Activated CD4-positive, alpha-beta memory T cell treated with anti-CD3 and anti-CD28 coated beads for 36 hours (primary cell): ENCODE measurements around the gene KIF19. TPM values are rescaled to one million over a fixed set of nuclear protein-coding genes. Genes with fewer than 3 reads are reported as not detected.

Experiments used
- CTCF ChIA-PET: fragments of 350-600 bp; sonication (Branson Sonifier 250); formaldehyde crosslinking; loops from one replicate; lab custom pipeline; 2021; ENCODE audit warnings: antibody characterized with exemption, inconsistent platforms; lab: Charles Lee
- POLR2A ChIA-PET: fragments of 350-600 bp; sonication (Branson Sonifier 250); formaldehyde crosslinking; loops from one replicate; lab custom pipeline; 2021; ENCODE audit warnings: antibody characterized with exemption; lab: Charles Lee
- DNase-seq: peaks from one replicate; pipeline ENCODE4 v3.0.0-alpha.2; 2020
- H3K27ac Mint-ChIP-seq: one replicate; pipeline ENCODE4 v1.8.0; 2021; ENCODE audit warnings: mixed read lengths
- H3K27me3 Mint-ChIP-seq: one replicate; pipeline ENCODE4 v1.8.0; 2021; ENCODE audit warnings: mixed read lengths
- H3K36me3 Mint-ChIP-seq: one replicate; pipeline ENCODE4 v1.8.0; 2021; ENCODE audit warnings: mixed read lengths
- H3K4me1 Mint-ChIP-seq: one replicate; pipeline ENCODE4 v1.8.0; 2021; ENCODE audit warnings: low read depth, mixed read lengths
- H3K4me3 Mint-ChIP-seq: one replicate; pipeline ENCODE4 v1.8.0; 2021; ENCODE audit warnings: mild to moderate bottlenecking, mixed read lengths
- H3K9me3 Mint-ChIP-seq: one replicate; pipeline ENCODE4 v1.8.0; 2021; ENCODE audit warnings: mixed read lengths
- intact Hi-C: fragments of 100-400 bp; cut with micrococcal nuclease; formaldehyde crosslinking; loops from one replicate; pipeline ENCODE4 v1.15.1; 2023
- total RNA-seq, 2 experiments: library from RNA; stranded (reverse); gene quantifications; one replicate each; pipeline ENCODE4 v1.2.3, GENCODE V29; 2021

KIF19 gene
- total RNA-seq, 2 experiments from 2014 or later = 0.51 to 0.59 TPM

GRCh38 chr17:74343526-74344284, 17.7 kb downstream of the KIF19 start:
- intact Hi-C loops = no loop called here
- CTCF ChIA-PET = no interaction called here
- no peak for DNase-seq
- Mint-ChIP-seq H3K9me3 (no peaks in the 10 kb centered on the region), H3K4me1 (no peaks in the 10 kb centered on the region), H3K36me3 (no peaks in the 10 kb centered on the region), H3K27ac (no peak overlapping the region), H3K27me3 (peaks cover 1% of the 10 kb centered on the region), H3K4me3 (no peak overlapping the region)
- POLR2A ChIA-PET = no interaction called here

- POLR2A ChIA-PET = no interaction called here
- Mint-ChIP-seq H3K27ac (no peak overlapping the region), H3K9me3 (no peaks in the 10 kb centered on the region), H3K4me3 (no peak overlapping the region), H3K4me1 (no peaks in the 10 kb centered on the region), H3K27me3 (peaks cover 1% of the 10 kb centered on the region), H3K36me3 (no peaks in the 10 kb centered on the region)
- CTCF ChIA-PET = no interaction called here
- intact Hi-C loops = no loop called here
- DNase-seq = no peak
These were observed 18.6 kb downstream of the KIF19 start for GRCh38 chr17:74344658-74345057.

DNA sequence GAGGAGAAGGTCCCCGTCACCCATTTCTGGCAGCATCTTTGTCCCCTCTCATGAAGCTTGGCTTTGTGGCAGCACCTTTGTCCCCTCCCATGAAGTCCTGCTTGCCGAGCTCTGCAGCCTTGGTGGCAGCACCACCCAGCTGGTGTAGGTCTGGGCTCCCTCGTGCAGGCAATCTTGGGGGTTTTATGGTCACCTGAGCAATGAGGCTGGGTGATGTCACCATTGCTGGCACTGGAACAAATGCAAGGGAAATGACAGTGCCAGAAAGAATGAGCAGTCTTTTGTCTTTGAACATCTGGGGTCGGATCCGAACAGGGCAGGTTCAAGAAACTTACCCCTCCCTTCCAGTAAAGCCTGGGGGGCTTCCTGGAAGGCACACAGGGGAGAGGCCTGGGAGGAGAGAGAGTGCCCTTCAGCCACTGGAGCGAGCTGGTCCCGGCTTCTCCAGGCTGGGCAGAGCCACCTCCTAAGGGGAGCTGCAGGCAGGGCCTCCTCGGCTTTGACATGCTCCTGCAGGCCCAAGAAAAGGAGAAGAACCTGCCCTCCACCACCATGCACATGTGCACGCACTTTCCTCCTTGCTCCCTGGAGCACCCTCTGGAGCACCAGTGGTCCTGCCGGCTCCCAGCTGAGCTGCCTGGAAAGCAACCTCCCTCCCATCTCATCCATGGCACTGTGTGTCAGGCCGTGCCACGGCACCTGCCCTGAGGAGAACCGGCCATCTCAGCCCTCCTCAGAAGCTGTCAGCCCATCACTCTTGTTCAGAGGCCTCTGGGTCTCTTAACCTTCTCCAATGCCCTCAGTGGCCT, 19.6 kb downstream of the KIF19 start:
- CTCF ChIA-PET = interaction anchor here (1.7 to 1.9 kb wide), 2 partner anchors 16 to 44 kb away, joined by 4 to 8 read pairs; partner anchors contain the start of gene BTBD17
- DNase-seq = no peak
- intact Hi-C loops = no loop called here
- POLR2A ChIA-PET = no interaction called here
- no peaks in the 10 kb centered on the region for H3K4me1 Mint-ChIP-seq
- no peak overlapping the region for H3K4me3 Mint-ChIP-seq
- no peaks in the 10 kb centered on the region for H3K36me3 Mint-ChIP-seq
- H3K9me3 Mint-ChIP-seq = no peaks in the 10 kb centered on the region
- H3K27me3 Mint-ChIP-seq = peaks cover 3% of the 10 kb centered on the region
- no peak overlapping the region for H3K27ac Mint-ChIP-seq

GRCh38 chr17:74347646-74348045, 21.6 kb downstream of the KIF19 start:
- Mint-ChIP-seq H3K36me3 (no peaks in the 10 kb centered on the region), H3K4me3 (no peak overlapping the region), H3K27me3 (peaks cover 13% of the 10 kb centered on the region), H3K4me1 (no peaks in the 10 kb centered on the region), H3K9me3 (no peaks in the 10 kb centered on the region), H3K27ac (no peak overlapping the region)
- CTCF ChIA-PET = interaction anchor here (0.8 to 1.1 kb wide), 2 partner anchors 21 to 32 kb away, joined by 4 read pairs; no protein-coding TSS in a partner anchor
- POLR2A ChIA-PET = no interaction called here
- no peak for DNase-seq
- intact Hi-C loops = no loop called here

DNA sequence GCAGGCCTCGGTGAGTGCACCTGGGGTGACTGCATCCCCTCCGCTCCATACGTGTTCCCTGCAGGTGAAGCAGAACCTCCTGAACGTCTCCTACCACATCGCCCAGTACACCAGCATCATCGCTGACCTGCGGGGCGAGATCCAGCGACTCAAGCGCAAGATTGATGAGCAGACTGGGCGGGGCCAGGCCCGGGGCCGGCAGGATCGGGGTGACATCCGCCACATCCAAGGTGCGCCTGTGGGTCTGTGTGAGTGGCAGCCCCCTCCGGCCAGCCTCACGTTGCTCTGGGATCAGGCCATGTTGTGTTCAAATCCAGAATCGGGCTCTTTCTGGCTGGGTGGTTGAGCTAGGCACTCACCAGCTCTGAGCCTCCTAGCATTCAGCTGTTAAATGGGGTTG, 23.1 kb downstream of the KIF19 start:
- no peak overlapping the region for H3K4me3 Mint-ChIP-seq
- no peak overlapping the region for H3K27ac Mint-ChIP-seq
- H3K27me3 Mint-ChIP-seq = peaks cover 26% of the 10 kb centered on the region
- H3K36me3 Mint-ChIP-seq = no peaks in the 10 kb centered on the region
- intact Hi-C loops = no loop called here
- H3K4me1 Mint-ChIP-seq = peaks cover 3% of the 10 kb centered on the region
- DNase-seq = no peak
- POLR2A ChIA-PET = no interaction called here
- CTCF ChIA-PET = interaction anchor here (1.1 kb wide), 1 partner anchor 12 kb away, joined by 3 read pairs; the partner anchor contains the start of gene BTBD17
- no peaks in the 10 kb centered on the region for H3K9me3 Mint-ChIP-seq

GRCh38 chr17:74350486-74350885, 24.5 kb downstream of the KIF19 start:
- intact Hi-C loops = no loop called here
- no peaks in the 10 kb centered on the region for H3K36me3 Mint-ChIP-seq
- no peak overlapping the region for H3K27ac Mint-ChIP-seq
- no peak for DNase-seq
- H3K4me1 Mint-ChIP-seq = peaks cover 6% of the 10 kb centered on the region
- no peak overlapping the region for H3K4me3 Mint-ChIP-seq
- ChIA-PET POLR2A (no interaction called here), CTCF (interaction anchor here (0.6 to 3.3 kb wide), 4 partner anchors 17 to 260 kb away, joined by 3 to 16 read pairs (median 4); partner anchors contain the start of gene GPR142)
- no peaks in the 10 kb centered on the region for H3K9me3 Mint-ChIP-seq
- peaks cover 38% of the 10 kb centered on the region for H3K27me3 Mint-ChIP-seq

DNA sequence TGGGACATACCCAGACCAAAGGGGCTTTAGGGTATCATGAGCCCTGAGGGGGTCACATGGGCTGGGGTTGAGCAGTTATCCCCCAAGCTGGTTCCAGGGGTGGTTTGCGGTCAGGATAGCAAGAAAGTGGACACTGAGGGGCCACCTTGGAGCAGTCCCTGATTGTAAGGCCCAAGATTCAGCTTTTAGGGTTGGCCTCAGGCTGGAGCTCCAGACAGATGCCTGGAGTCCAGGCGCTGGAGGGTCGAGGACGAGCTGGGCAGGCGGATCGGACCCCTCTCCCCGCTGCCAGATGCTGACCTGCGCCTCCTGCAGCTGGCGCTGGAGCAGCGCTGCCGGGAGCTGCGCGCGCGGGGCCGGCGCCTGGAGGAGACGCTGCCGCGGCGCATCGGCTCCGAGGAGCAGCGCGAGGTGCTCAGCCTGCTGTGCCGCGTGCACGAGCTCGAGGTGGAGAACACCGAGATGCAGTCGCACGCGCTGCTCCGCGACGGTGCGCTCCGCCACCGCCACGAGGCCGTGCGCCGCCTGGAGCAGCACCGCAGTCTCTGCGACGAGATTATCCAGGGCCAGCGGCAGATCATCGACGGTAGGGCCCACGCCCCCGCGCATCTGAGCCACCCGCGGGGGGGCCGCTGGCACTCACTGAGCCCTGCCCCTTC, 25.7 kb downstream of the KIF19 start:
- Mint-ChIP-seq H3K27me3 (peaks cover 47% of the 10 kb centered on the region), H3K36me3 (no peaks in the 10 kb centered on the region), H3K4me3 (no peak overlapping the region), H3K4me1 (peaks cover 6% of the 10 kb centered on the region), H3K27ac (no peak overlapping the region), H3K9me3 (no peaks in the 10 kb centered on the region)
- DNase-seq = peak; percentile 15
- intact Hi-C loops = no loop called here
- ChIA-PET POLR2A (interaction anchor here (0.6 kb wide), 1 partner anchor 248 kb away, joined by 3 read pairs; no protein-coding TSS in a partner anchor), CTCF (interaction anchor here (1.1 to 3.3 kb wide), 9 partner anchors 9 to 139 kb away, joined by 3 to 17 read pairs (median 7); partner anchors contain the start of gene TTYH2)

DNA sequence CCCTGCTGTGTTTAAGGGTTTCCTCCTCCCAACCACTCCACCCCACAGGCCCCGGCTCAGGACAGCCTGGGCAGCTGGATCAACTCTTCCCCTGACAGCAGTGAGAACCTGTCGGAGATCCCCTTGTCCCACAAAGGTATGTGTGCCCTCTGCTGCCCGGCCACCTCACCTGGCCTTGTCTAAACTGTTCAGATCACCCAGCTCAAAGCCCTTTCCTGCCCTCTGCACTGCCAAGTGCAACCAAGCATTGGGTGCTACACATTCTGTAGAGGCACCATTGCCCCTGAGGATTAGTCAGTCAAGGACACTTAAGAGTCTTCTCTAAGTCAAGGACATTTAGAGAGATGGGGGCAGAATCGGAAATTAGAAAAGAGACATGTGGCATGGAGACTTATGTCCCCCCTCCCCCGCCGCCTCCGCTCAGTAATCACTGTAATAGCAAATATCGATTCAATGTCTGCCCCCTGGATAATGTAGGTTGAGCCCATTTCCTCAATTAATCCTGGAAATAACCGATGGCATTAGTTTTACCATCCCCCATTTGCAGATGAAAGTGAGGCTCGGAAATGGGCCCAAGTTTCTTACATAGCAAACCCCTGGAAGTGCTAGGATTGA, 27.5 kb downstream of the KIF19 start:
- intact Hi-C loops = loop anchor here (1.0 kb wide), 2 partner anchors 52 to 143 kb away; no protein-coding TSS in a partner anchor
- no peak overlapping the region for H3K4me3 Mint-ChIP-seq
- DNase-seq = no peak
- no peaks in the 10 kb centered on the region for H3K36me3 Mint-ChIP-seq
- ChIA-PET POLR2A (no interaction called here), CTCF (interaction anchor here (0.6 to 3.3 kb wide), 12 partner anchors 8 to 150 kb away, joined by 3 to 17 read pairs (median 4); partner anchors contain the start of genes BTBD17, RPL38 and TTYH2)
- peaks cover 55% of the 10 kb centered on the region for H3K27me3 Mint-ChIP-seq
- H3K27ac Mint-ChIP-seq = no peak overlapping the region
- H3K4me1 Mint-ChIP-seq = peaks cover 8% of the 10 kb centered on the region
- no peaks in the 10 kb centered on the region for H3K9me3 Mint-ChIP-seq

GRCh38 chr17:74354123-74354522, 28.1 kb downstream of the KIF19 start:
- peak; percentile 85 for DNase-seq

GRCh38 chr17:74354561-74354960, 28.5 kb downstream of the KIF19 start:
- Mint-ChIP-seq H3K4me3 (no peak overlapping the region), H3K9me3 (no peaks in the 10 kb centered on the region), H3K27ac (no peak overlapping the region), H3K27me3 (peaks cover 61% of the 10 kb centered on the region), H3K36me3 (no peaks in the 10 kb centered on the region), H3K4me1 (peaks cover 8% of the 10 kb centered on the region)
- ChIA-PET CTCF (interaction anchor here (1.1 to 4.8 kb wide), 4 partner anchors 9 to 155 kb away, joined by 3 to 43 read pairs (median 14); partner anchors contain the start of gene GPR142), POLR2A (no interaction called here)
- DNase-seq = no peak
- intact Hi-C loops = loop anchor here (1.0 kb wide), 2 partner anchors 53 to 144 kb away; no protein-coding TSS in a partner anchor

More at GRCh38 chr17:74354123-74354522, 28.1 kb downstream of the KIF19 start:
- H3K27ac Mint-ChIP-seq = no peak overlapping the region
- ChIA-PET POLR2A (no interaction called here), CTCF (interaction anchor here (1.1 to 4.8 kb wide), 4 partner anchors 9 to 155 kb away, joined by 3 to 43 read pairs (median 10); partner anchors contain the start of gene GPR142)
- no peak overlapping the region for H3K4me3 Mint-ChIP-seq
- intact Hi-C loops = loop anchor here (1.0 kb wide), 2 partner anchors 53 to 144 kb away; no protein-coding TSS in a partner anchor
- no peaks in the 10 kb centered on the region for H3K9me3 Mint-ChIP-seq
- H3K36me3 Mint-ChIP-seq = no peaks in the 10 kb centered on the region
- H3K4me1 Mint-ChIP-seq = peaks cover 8% of the 10 kb centered on the region
- peaks cover 60% of the 10 kb centered on the region for H3K27me3 Mint-ChIP-seq

- no peak for DNase-seq
- Mint-ChIP-seq H3K36me3 (no peaks in the 10 kb centered on the region), H3K27me3 (peaks cover 60% of the 10 kb centered on the region), H3K27ac (no peak overlapping the region), H3K9me3 (no peaks in the 10 kb centered on the region), H3K4me1 (peaks cover 8% of the 10 kb centered on the region), H3K4me3 (no peak overlapping the region)
- ChIA-PET CTCF (interaction anchor here (1.1 to 4.8 kb wide), 5 partner anchors 8 to 155 kb away, joined by 3 to 43 read pairs (median 5); partner anchors contain the start of gene GPR142), POLR2A (no interaction called here)
- intact Hi-C loops = no loop called here
These were observed 29.0 kb downstream of the KIF19 start for GRCh38 chr17:74355065-74355464.
